Endometrium (tissue), 2 donors: ENCODE results near the gene NEO1.
"Not testable (repeated sequence)": the region's sequence is repeated elsewhere in the genome, so short reads cannot be mapped to it uniquely, and the experiment has no call there.

Experiments
- FAIRE-seq: peaks from 2 replicates; lab custom pipeline; 2012; peaks lifted over from hg19 to GRCh38; lab: Jason Lieb, UNC
- donor health status: control.
- donor health status: control.

Gene NEO1

DNA sequence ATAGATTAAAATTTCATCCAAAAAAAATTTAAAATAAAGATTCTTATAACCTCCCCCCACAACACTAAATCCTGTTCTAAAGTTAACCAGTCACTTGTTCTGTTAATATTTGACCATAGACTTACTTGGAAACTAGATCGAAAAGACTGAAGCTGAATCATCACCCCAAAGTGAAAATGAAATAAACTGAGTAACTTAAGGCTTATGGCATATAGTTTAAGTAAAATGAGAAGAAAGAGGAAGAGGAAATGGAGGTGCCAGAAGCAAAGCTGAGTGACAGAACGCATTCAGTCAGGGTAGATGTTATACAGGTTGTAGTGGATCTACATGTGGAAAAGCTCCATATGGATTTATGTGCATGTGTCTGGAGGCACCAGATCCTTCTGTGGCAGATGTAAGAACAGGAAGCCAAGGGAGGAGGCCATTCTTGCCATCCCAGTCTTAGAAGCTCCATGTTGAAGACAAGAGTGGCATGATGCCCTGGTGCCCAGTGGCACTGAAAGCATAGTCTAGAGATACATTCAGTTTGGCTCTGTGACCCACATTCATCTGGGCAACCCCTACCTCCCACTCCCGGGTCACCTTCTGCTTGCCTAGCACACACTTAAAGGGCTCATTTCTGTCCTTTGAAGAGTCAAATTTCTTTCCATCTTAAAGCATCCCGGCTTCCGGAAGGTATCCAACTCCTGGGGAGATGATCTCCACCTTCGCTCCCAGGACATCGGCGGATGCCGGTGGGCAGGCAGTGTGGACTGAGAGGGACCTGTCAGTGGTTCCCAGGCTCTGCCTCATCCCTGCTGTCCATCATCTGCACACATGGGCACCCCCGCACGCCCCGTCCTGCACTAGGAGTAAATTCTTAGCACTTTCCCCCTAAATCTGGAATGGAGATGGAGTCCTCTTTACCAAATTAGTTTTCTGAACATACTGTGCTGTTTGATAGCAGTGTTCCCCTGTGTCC is 90.8 kb downstream of the NEO1 start:
- no peak for FAIRE-seq

DNA sequence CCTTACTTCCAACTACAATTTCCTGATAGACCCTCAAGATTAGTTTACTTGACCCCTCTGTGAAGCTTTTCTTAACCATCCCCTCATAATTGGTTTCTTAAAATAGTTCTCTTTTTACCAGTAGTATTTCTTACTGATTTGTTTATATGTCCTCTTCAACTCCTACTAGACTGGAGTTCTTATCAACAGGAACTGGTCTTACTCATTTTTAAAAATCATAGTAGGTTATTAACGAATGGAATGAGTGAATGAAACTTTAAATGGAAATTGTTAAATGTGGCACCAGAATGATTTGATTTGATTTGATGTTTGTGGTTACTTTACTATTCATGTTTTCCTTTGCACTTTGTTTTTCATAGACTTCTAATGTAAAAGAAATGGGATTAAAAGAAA is 91.5 kb downstream of the NEO1 start:
- no peak for FAIRE-seq

DNA sequence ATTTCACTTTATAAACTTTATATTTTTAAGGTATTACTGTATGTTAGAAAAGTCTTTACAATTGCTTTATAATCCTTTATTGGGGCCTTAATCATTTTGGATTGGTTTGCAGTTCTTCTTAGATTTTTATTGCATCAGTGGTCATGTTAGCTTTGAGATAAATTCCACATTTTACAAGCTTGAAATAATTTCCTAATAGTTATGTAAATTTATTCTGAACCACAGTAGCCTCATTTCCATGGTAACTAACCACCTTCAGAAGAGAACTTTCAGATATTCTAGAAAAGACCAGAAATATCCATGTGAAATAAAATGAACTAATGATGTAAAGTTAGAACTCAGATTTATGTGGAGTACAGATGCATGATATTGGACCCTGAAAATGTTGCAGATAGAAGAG is 94.2 kb downstream of the NEO1 start:
- no peak for FAIRE-seq

DNA sequence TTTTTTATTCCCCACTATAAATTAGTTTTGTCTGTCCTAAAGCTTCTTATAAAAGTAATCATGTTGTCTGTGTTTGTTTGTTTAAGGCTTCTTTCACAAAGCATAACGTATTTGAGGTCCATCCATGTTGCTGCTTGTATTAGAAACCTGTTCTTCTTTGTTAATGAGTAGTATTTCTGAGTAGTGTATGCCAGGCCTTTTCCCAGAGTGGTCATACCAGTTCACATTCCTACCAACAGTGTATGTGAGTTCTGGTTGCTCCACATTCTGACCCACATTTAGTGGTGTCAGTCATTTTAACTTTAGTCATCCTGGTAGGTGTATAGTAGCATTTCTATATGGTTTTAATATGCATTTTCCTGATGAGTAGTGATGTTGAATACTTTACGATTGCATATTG is 98.6 kb downstream of the NEO1 start:
- FAIRE-seq, result no peak

DNA sequence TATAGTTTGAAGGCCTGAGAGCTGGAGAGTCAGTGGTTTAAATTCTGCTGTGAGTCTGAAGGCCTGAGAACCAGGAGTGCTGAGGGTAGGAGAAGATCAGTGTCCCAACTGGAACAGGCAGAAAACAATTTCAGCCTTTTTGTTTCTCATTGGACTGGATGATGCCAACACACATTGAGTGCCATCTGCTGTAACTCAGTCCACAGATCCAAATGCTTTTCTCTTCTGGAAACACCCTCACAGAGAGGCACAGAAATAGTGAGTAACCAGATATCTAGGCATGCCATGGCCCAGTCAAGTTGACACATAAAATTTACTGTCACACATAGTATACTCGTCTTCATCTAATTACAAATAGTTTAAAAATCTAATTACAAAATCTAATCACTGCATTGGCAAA is 100.8 kb downstream of the NEO1 start:
- FAIRE-seq, result no peak

DNA sequence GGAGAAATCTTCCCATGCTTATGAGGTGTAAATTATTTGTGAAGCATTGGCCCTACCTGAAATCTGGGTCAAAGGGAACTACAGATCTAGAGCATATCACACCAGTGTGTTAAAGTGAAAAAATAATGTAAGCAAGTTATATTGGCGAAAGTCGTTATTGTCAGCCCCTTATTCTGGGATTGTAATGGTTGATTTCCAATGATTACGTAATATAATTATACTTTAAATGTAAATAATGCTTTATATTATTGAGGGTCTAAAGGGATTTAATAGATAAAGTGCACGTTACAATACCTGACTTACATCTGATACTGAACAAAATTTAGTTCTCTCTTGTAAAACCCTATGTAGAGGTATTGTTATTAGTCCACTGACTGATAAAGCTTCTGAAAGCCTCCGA is 101.2 kb downstream of the NEO1 start:
- FAIRE-seq, result no peak

DNA sequence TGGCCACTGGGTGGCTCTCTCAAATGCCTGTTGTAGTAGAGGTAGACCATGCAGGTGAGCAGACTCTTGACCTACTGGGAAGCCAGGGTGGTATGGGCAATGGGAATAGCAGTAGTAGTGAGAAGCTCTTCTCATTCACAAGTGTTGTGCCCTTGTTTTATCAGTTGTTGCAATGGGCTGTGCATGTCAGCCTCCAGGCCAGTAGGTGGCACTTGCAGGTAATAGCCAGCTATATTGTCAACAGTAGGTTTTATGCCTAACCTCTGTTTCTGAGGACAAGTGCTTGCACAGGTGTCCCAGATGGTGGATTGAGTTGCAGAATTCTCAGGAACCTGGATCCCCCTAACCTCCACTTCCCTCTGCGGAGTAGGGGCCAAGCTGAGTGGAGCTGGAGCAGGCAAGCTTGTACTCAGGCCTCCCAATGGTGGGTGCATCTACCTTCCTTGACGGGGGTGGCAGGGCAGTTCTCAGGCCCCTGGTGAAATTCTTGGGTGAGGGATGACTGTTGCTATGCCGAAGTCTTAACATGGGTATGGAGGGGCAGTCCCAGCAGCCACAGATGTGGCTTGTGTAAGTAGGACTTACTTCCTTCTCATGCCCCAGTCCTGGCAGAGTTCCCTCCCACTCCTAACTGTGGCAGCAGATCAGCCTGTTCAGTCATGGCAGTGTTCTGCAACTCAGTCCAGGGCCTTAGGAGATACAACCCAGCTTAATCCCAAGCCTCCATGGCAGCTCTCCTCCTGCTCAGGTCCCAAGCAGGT is 104.3 kb downstream of the NEO1 start:
- FAIRE-seq, result no peak

DNA sequence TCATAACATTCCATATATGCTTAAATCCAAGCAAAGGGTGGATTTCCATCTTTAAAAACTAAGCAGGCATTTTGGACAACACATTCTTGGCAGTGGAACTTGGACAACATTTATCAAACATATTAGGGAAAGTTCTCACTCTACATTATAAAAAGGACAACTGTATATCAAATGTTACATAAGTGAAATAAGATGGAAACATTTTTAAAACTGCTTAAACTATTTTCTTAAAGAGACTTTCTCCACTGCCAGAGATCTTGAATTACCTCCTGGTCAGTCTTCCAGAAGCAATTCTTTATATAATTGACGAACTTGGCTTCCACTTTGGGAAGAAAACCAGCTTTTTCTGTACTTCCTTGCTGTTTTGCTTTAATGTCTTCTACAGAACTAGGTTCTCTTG is 109.3 kb downstream of the NEO1 start:
- no peak for FAIRE-seq

DNA sequence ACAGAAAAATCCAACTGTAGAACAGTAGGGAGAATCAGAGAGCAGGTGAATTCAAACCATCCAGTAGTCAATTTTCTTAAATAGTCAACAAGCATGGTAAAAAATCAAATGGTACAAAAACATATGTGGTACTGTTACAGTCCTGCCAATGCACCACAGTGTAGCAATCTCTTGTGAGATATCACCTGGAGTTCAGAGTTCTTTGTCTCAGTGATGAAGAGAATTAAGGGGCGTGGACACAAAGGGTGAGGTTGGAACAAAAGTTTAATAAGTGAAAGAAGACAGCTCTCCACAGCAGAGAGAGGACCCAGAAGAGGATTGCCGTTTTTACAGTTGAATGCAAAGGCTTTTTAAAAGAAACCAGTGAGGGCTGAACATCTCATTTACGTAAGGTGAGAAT is 113.2 kb downstream of the NEO1 start:
- no peak for FAIRE-seq

DNA sequence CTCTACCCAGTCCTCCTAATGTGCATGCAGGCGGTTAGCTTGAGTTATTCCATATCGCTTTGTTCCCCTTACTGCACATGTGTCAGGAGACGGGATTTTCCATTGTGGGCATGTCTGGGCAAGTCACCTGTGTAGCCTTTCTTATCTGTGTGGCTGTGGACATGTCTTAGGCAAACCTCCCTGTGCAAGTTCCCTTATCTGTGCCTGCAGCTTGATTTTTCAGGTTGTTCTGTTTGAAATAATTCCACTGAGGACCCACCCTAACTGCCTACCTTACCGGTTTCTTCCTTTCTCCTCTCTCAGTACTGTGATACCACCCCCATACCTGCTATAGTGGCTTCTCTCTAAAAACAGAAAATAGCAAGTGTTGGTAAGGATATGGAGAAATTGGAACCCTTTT is 113.6 kb downstream of the NEO1 start:
- no peak for FAIRE-seq

DNA sequence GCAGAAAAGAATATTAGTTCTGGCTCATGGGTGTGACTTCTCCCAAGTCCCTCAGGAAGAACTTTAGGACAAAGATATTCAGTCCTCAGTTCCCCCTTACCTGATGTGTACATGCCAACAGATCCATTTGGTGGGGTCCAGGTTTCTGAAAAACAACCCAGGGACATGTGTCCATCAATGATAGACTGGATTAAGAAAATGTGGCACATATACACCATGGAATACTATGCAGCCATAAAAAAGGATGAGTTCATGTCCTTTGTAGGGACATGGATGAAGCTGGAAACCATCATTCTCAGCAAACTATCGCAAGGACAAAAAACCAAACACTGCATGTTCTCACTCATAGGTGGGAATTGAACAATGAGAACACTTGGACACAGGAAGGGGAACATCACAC is 114.4 kb downstream of the NEO1 start:
- not testable (repeated sequence) for FAIRE-seq

DNA sequence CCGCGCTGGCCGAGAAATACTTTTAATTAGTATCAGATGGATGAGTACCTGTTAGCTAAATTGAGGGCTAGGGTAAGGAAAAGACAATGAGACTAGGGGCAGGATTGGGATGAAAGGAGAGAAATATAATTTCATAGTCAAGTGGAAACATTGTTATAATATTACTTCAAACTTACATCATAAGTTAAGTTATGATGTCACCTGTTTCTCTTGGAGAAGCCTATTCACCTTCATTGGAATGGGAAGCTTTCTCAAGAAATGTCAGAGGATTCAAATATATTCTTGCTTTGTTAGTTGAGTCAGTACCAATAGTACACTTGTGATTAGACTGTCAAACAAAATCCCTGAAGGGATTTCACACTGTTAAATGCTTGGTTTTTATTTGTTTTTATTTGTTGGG is 116.2 kb downstream of the NEO1 start:
- FAIRE-seq, result no peak

DNA sequence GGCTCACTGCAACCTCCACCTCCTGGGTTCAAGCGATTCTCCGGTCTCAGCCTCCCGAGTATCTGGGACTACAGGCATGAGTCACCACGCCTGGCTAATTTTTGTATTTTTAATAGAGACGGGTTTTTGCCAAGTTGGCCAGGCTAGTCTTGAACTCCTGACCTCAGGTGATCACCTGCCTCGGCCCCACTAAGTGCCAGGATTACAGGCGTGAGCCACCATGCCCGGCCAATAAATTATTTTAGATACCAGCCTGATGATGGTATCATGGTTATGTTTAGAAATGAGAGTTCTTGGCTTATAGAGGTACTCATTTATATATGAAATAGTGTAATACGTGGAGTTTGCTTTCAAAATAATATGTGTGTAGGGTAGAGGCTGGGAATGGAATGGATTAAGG is 119.4 kb downstream of the NEO1 start:
- FAIRE-seq, result no peak

DNA sequence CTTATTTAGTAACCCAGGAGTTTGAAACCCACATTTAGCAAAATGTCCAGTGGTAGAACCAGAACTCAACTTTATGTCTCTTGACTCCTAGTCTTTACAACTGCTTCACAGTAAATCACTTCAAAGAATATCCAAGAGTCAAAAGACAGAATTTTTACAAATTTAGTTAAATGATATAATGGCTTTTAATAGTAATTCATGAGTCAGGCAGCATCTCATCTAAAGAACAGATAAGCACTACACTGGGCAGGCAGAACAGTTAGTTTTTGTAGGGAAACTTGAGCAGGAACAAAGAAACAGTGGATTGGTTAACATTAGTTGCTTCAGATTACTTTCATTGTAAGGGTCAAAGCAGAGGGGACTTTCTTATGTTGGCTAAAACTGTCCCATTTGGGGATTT is 120.2 kb downstream of the NEO1 start:
- no peak for FAIRE-seq

DNA sequence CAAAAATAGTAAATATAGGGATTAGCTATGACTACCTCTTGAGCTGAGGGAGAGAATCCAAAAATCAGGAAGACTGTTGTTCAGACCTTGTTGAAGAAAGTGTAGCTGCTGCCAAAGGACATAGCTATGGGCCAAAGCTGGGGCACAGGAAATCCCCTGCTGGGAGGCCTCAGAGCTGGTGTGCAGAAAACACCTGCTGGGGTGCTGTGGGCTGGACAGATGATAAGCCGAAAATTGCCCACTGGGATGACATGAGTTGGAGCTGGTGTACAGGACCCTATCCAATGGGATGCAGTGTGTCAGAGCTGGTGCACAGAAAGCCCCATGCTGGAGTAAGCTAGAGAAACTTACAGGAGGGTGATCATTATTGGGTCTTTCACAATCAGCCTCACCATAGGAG is 121.9 kb downstream of the NEO1 start:
- FAIRE-seq, result no peak

DNA sequence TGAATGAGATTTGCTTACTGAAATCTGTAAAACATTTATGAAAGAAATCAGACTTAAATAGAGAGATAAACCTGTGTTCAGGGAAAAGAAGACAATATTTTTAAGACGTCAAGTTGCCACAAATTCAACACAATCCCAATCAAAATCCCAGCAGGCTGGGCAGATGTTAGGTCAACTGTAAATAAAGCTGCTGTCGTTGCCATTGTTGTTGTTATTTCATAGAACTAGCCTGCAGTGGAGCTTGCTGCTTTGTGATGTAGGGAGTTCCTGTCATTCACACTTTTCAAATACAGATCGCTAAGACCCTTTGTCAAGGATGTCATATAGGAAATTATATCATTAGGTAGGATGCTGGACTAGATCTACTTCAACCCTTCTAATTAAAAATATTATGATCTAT is 123.1 kb downstream of the NEO1 start:
- FAIRE-seq, result no peak

DNA sequence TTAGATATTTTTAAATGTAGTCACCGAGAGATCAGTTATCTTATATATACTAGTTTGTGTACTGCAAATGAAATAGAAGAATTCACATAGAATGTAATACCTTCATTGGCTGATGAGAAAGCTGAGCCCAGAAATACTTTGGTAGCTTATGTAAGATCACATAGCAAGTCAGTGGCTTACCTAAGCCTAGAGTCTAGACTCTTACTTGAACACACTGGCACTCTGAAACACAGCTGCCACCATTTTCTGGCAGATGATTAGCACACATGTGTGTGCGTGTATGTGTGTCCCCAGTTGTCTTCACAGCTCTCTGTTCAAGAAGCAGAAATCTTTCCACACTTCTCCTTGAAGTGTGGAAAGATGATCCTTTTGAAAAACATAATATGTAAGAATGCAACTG is 124.3 kb downstream of the NEO1 start:
- FAIRE-seq, result no peak

DNA sequence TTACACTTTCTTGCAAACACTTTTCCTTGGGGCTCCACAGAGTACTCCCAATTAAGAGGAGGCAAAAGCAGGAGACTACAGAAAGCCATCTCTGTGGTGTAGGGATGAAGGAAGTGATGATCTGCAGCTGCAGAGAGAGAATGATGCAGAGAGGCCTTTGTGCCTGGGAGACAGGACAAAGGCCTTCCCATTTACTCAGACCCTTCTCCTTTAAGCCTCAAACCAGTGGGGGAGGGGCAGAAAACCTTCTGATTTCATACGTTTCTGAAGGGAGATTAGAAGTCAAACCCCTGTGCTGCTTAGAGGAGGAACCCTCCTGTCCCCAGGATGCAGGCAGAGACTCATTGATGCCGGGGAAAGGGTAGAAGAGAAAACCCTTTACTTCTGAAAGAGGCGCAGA is 130.8 kb downstream of the NEO1 start:
- no peak for FAIRE-seq

DNA sequence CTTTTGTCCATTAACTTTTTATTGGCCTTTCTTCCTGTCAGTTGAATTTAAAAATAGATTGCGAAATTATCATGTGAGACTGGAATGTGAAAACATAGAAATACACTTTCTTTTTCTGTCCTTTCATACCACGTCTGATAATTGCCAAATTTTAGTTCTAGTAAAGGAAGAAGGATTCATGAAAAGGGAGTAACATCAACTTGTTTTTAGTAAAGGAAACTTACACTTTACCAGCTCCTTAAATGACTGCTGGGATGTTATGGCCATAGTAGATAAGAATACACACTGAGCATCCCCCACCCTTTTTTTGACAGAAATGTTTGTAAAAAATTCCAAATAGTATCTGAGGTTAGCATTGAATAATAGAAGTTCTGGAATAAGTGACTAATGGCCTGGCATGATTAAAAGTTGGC is 137.9 kb downstream of the NEO1 start:
- FAIRE-seq, result no peak

DNA sequence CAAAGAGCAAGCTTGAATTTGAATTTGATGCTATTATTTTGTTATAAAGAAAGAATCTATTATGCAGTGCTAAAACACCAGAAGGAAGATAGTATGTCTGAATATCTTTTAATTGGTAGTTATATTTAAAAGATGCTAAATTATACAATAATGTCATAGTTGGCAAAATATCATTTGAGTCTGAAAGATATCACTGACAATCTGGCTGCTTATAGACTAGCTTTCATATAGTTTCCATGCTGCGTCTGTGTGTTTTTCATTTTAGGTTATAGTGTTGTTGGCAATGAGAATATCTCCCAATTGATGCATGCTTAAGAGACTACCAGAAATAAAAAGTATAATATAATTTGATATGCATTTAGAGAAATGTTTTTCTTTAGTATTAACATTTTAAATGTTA is 142.9 kb downstream of the NEO1 start:
- no peak for FAIRE-seq

DNA sequence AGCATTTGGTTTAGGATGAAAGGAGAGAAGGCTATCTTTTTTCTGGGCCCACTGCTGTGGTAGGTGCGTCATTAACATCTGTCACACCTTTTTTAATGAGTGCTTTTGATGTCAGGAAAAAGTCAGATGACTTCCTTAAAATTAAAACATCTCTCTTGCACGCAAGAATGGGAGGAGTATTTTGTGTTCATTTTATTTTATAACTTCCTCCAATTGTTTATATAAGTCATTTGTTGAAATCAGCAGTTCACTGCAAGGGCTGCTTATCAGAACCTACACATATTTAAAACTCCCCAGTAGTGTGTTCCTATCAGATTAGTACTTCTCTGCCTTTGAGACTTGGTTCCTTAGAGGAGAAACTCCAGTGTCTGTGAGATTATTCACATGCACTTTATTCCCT is 143.8 kb downstream of the NEO1 start:
- FAIRE-seq, result no peak

DNA sequence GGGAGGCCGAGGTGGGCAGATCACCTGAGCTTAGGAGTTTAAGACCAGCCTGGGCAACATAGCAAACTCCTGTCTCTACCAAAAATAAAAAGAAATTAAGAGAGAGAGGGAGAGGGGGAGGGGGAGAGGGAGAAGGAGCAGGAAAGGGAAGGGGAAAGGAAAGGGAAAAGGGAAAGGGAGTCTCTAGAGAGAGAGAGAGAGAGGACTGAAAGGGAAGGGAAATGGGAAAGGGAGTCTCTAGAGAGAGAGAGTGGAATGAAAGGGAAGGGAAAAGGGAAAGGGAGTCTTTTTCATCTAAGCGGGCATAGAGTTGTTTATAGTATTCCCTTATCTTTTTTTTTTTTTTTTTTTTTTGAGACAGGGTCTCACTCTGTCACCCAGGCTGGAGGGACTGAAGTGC is 148.1 kb downstream of the NEO1 start:
- FAIRE-seq, result no peak

DNA sequence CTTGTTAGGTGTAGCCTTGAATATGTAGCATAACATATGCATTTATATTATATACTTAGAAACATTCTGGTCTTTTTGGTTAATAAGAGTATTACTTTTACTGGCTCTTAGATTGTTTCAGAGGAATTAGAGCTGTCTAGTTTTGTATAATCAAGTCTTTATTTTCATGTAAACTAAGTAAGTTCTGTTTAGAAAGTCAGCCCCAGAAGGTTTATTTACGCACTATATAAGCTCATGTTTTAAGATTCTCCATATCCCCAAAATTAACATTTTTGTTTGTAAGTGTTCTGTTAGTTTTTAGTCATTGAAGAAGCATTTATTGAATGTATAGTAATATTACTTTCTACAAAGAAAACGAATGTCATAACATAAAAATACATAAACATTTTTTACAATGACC is 158.4 kb downstream of the NEO1 start:
- FAIRE-seq, result no peak

DNA sequence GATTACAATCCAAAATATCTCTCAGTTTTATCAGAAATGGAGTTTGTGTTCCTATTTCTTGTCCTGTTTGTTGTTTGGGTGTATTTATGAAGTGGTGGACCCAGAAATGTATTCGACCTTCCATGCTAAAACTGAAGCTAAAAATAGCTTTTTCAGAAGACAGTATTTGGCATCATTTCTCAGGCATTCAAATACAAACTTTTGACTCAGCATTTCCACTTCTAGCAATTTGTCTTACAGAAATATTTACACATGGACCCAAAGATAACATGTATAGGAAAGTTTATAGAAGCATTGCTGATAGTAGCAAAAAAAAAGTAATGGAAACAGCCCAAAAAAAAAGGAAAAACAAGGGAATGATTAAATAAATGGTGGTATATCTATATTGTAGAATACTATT is 160.2 kb downstream of the NEO1 start:
- no peak for FAIRE-seq
